HCT116 (cell line): ENCODE measurements around the gene GRM1. TPM values are rescaled to one million over a fixed set of nuclear protein-coding genes. Genes with fewer than 3 reads are reported as not detected.

ENCODE experiments used
- ATAC-seq: fragments of 200-7000 bp; cut with Tn5 transposase; 2 replicates; pipeline ENCODE4 v1.9.1; 2020; ENCODE audit warnings: mild to moderate bottlenecking, moderate library complexity
- BruUV-seq: library from RNA; stranded (reverse); fragments of 400-500 nt; replicated peaks from 2 replicates; lab custom pipeline; 2021; lab: Mats Ljungman, UMichigan
- CTCF ChIA-PET: fragments of 300-600 bp; sonication (Branson Sonifier 250); formaldehyde crosslinking; loops from one replicate; lab custom pipeline; 2021; ENCODE audit warnings: antibody characterized with exemption; lab: Charles Lee
- POLR2A ChIA-PET: fragments of 300-600, 350-600 bp; sonication (Branson Sonifier 250); formaldehyde crosslinking; loops from one replicate; lab custom pipeline; 2021; ENCODE audit warnings: antibody characterized with exemption; lab: Charles Lee
- RAD21 ChIA-PET, 2 experiments: fragments of 300-600 bp; sonication (Branson Sonifier 250); formaldehyde crosslinking; loops; one replicate each; lab custom pipeline; 2023; ENCODE audit warnings: low total read pairs in 2 of 2; ENCODE audit not compliant: uncharacterized antibody in 2 of 2, unreplicated experiment in 2 of 2, low non-redundant PET in 1 of 2; lab: Charles Lee
- DNase-seq: peaks from one replicate; pipeline ENCODE4 v3.0.0-alpha.2; 2010; ENCODE audit warnings: low read depth, low spot score
- H2AFZ ChIP-seq: fragments of 200-600 bp; shearing (Covaris generic), sonication (generic); 2 replicates; pipeline ENCODE4 v1.6.1; 2017; ENCODE audit warnings: low read depth, mixed run types, mixed read lengths, antibody characterized with exemption, low read length; ENCODE audit not compliant: poor library complexity, severe bottlenecking
- H3K27ac ChIP-seq: 2 replicates; pipeline ENCODE4 v1.5.1; 2012; ENCODE audit warnings: low read depth, low read length
- H3K27me3 ChIP-seq: fragments of 200-600 bp; sonication (generic); 2 replicates; pipeline ENCODE4 v1.6.1; 2016; ENCODE audit warnings: mixed run types, low read length, mixed read lengths; ENCODE audit not compliant: insufficient read depth
- H3K36me3 ChIP-seq, 2 experiments: fragments of 200-500 bp in 1 of 2; fragments of 200-600 bp in 1 of 2; sonication (Bioruptor generic) in 1 of 2; sonication (generic) in 1 of 2; 2 replicates each; pipeline versions ENCODE4 v1.5.1 to v1.6.1; 2014 to 2016; ENCODE audit warnings: low read length in 2 of 2, inconsistent platforms in 1 of 2, mixed read lengths in 1 of 2, mixed run types in 1 of 2; ENCODE audit not compliant: insufficient read depth in 2 of 2, control insufficient read depth in 1 of 2
- H3K4me1 ChIP-seq, 2 experiments: fragments of 200-600 bp in 1 of 2; sonication (generic) in 1 of 2; 2 replicates each; pipeline versions ENCODE4 v1.5.1 to v1.6.1; 2012 to 2017; ENCODE audit warnings: low read length in 2 of 2, inconsistent platforms in 1 of 2, mild to moderate bottlenecking in 1 of 2, mixed read lengths in 1 of 2, mixed run types in 1 of 2, moderate library complexity in 1 of 2; ENCODE audit not compliant: insufficient read depth in 2 of 2, control insufficient read depth in 1 of 2
- H3K4me2 ChIP-seq: fragments of 200-600 bp; sonication (generic); 2 replicates; pipeline ENCODE4 v1.6.1; 2017; ENCODE audit warnings: mixed run types, low read length, mixed read lengths
- H3K4me3 ChIP-seq, 2 experiments: fragments of 200-600 bp in 1 of 2; sonication (generic) in 1 of 2; replicated peaks in 1 of 2; 2 replicates each; pipeline ENCODE4 v1.5.1; 2011 to 2016; ENCODE audit warnings: low read length in 2 of 2, control low read depth in 1 of 2, low read depth in 1 of 2, mild to moderate bottlenecking in 1 of 2, mixed read lengths in 1 of 2, mixed run types in 1 of 2
- H3K79me2 ChIP-seq: fragments of 200-600 bp; sonication (generic); 2 replicates; pipeline ENCODE4 v1.6.1; 2017; ENCODE audit warnings: mild to moderate bottlenecking, mixed run types, low read length, moderate library complexity, mixed read lengths; ENCODE audit not compliant: insufficient read depth
- H3K9ac ChIP-seq: fragments of 200-600 bp; sonication (generic); 2 replicates; pipeline ENCODE4 v1.6.1; 2016; ENCODE audit warnings: low read length, mixed read lengths
- H3K9me2 ChIP-seq: fragments of 200-600 bp; sonication (generic), shearing (Covaris generic); 2 replicates; pipeline ENCODE4 v1.6.1; 2017; ENCODE audit warnings: mixed run types, mild to moderate bottlenecking, moderate library complexity; ENCODE audit not compliant: insufficient read depth
- H3K9me3 ChIP-seq, 2 experiments: fragments of 200-500 bp in 1 of 2; fragments of 200-600 bp in 1 of 2; sonication (Bioruptor generic) in 1 of 2; sonication (generic) in 1 of 2; 2 replicates each; pipeline ENCODE4 v1.6.1; 2014 to 2017; ENCODE audit warnings: low read length in 2 of 2, mixed read lengths in 2 of 2, inconsistent platforms in 1 of 2, low read depth in 1 of 2, mild to moderate bottlenecking in 1 of 2, mixed run types in 1 of 2, moderate library complexity in 1 of 2; ENCODE audit not compliant: control insufficient read depth in 1 of 2, insufficient read depth in 1 of 2
- H4K20me1 ChIP-seq: fragments of 200-600 bp; sonication (generic), shearing (Covaris generic); 2 replicates; pipeline ENCODE4 v1.6.1; 2017; ENCODE audit warnings: mixed run types, mild to moderate bottlenecking, moderate library complexity; ENCODE audit not compliant: insufficient read depth
- CEBPB ChIP-seq: IDR thresholded peaks from 2 replicates; pipeline ENCODE4 v1.6.1; 2012; ENCODE audit warnings: low read depth
- ELF1 ChIP-seq: IDR thresholded peaks from 2 replicates; pipeline ENCODE4 v1.6.1; 2012; ENCODE audit warnings: low read depth, borderline replicate concordance
- EZH2 ChIP-seq: fragments of 200-600 bp; sonication (generic); IDR thresholded peaks from 2 replicates; pipeline ENCODE4 v1.6.1; 2017; ENCODE audit warnings: antibody characterized with exemption, mixed run types
- EZH2phosphoT487 ChIP-seq: fragments of 200-600 bp; IDR thresholded peaks from 2 replicates; pipeline ENCODE4 v1.6.1; 2018; ENCODE audit warnings: antibody characterized with exemption, borderline replicate concordance
- POLR2A ChIP-seq: IDR thresholded peaks from 2 replicates; pipeline ENCODE4 v1.7.0; 2011; ENCODE audit warnings: borderline replicate concordance; ENCODE audit not compliant: insufficient read depth, insufficient read length; ENCODE audit errors: extremely low read depth
- POLR2AphosphoS5 ChIP-seq: IDR thresholded peaks from 2 replicates; pipeline ENCODE4 v1.6.1; 2011; ENCODE audit warnings: mild to moderate bottlenecking, low read depth, low read length, moderate library complexity
- SIN3A ChIP-seq: IDR thresholded peaks from 2 replicates; pipeline ENCODE4 v1.6.1; 2012; ENCODE audit warnings: low read depth
- SP1 ChIP-seq: IDR thresholded peaks from 2 replicates; pipeline ENCODE4 v1.6.1; 2012; ENCODE audit warnings: low read depth
- YY1 ChIP-seq: IDR thresholded peaks from 2 replicates; pipeline ENCODE4 v1.6.1; 2011; ENCODE audit warnings: low read length, low read depth, moderate library complexity, mild to moderate bottlenecking; ENCODE audit not compliant: insufficient replicate concordance; ENCODE audit errors: extremely low read depth
- ZBTB33 ChIP-seq: IDR thresholded peaks from 2 replicates; pipeline ENCODE4 v1.6.1; 2011; ENCODE audit warnings: mild to moderate bottlenecking, low read length, moderate library complexity; ENCODE audit not compliant: insufficient replicate concordance; ENCODE audit errors: extremely low read depth
- intact Hi-C: fragments of 100-400 bp; cut with micrococcal nuclease; formaldehyde crosslinking; loops from 2 replicates; pipeline ENCODE4 v1.10.0; 2022
- total RNA-seq: library from RNA; stranded (reverse); gene quantifications from one replicate; pipeline ENCODE4 v1.2.1, GENCODE V29; 2021; ENCODE audit not compliant: unreplicated experiment
- TF ChIP-seq, protein P1 (sequence below), 3 experiments: fragments of 200-600 bp in 1 of 3; sonication (generic) in 1 of 3; IDR thresholded peaks in 2 of 3; conservative IDR thresholded peaks in 1 of 3; 2 replicates each; pipeline ENCODE4 v1.5.1; 2012 to 2017; ENCODE audit warnings: low read depth in 2 of 3, low read length in 2 of 3, antibody characterized with exemption in 1 of 3, borderline replicate concordance in 1 of 3, control low read depth in 1 of 3, mild to moderate bottlenecking in 1 of 3, mixed read lengths in 1 of 3, mixed run types in 1 of 3, moderate library complexity in 1 of 3; ENCODE audit not compliant: insufficient read depth in 1 of 3
- TF ChIP-seq, protein P2 (sequence below): IDR thresholded peaks from 2 replicates; pipeline ENCODE4 v1.6.1; 2012; ENCODE audit warnings: low read depth

GRM1 gene
- total RNA-seq, 1 experiment from 2014 or later: not detected

- TF ChIP-seq, protein P1, sequence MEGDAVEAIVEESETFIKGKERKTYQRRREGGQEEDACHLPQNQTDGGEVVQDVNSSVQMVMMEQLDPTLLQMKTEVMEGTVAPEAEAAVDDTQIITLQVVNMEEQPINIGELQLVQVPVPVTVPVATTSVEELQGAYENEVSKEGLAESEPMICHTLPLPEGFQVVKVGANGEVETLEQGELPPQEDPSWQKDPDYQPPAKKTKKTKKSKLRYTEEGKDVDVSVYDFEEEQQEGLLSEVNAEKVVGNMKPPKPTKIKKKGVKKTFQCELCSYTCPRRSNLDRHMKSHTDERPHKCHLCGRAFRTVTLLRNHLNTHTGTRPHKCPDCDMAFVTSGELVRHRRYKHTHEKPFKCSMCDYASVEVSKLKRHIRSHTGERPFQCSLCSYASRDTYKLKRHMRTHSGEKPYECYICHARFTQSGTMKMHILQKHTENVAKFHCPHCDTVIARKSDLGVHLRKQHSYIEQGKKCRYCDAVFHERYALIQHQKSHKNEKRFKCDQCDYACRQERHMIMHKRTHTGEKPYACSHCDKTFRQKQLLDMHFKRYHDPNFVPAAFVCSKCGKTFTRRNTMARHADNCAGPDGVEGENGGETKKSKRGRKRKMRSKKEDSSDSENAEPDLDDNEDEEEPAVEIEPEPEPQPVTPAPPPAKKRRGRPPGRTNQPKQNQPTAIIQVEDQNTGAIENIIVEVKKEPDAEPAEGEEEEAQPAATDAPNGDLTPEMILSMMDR (IDR thresholded peaks at IDR 0.05 in 2 of 3, conservative IDR thresholded peaks at IDR 0.05 in 1 of 3; ENCODE audit: borderline replicate concordance in 1 of 3, insufficient read depth in 1 of 3, low read depth in 2 of 3, low read length in 2 of 3): no peak
- no peak for TF ChIP-seq POLR2AphosphoS5
Measured at GRCh38 chr6:146339716-146340115, 310.9 kb downstream of the GRM1 start (continued).

- Histone ChIP-seq H3K9me2 (no peaks in the 10 kb centered on the region), H3K27me3 (no peaks in the 10 kb centered on the region), H3K9me3 (no peaks in the 10 kb centered on the region), H3K27ac (no peak overlapping the region), H3K4me2 (no peak overlapping the region), H4K20me1 (no peaks in the 10 kb centered on the region), H3K9ac (no peak overlapping the region), H3K36me3 (no peaks in the 10 kb centered on the region), H3K4me3 (no peak overlapping the region), H3K79me2 (no peaks in the 10 kb centered on the region), H2AFZ (no peak overlapping the region), H3K4me1 (no peaks in the 10 kb centered on the region)
- intact Hi-C loops: no loop called here
- ChIA-PET CTCF (no interaction called here), POLR2A (no interaction called here), RAD21 (no interaction called here)
- ATAC-seq: no peak
- no TSS peak for BruUV-seq
- no peak for DNase-seq
- TF ChIP-seq SP1 (no peak), CEBPB (no peak), SIN3A (no peak), ELF1 (no peak), ZBTB33 (no peak), POLR2A (no peak), EZH2phosphoT487 (no peak), YY1 (no peak), EZH2 (no peak)
- TF ChIP-seq, protein P1 (IDR thresholded peaks at IDR 0.05 in 2 of 3, conservative IDR thresholded peaks at IDR 0.05 in 1 of 3; ENCODE audit: borderline replicate concordance in 1 of 3, insufficient read depth in 1 of 3, low read depth in 2 of 3, low read length in 2 of 3): no peak
- TF ChIP-seq, protein P2, sequence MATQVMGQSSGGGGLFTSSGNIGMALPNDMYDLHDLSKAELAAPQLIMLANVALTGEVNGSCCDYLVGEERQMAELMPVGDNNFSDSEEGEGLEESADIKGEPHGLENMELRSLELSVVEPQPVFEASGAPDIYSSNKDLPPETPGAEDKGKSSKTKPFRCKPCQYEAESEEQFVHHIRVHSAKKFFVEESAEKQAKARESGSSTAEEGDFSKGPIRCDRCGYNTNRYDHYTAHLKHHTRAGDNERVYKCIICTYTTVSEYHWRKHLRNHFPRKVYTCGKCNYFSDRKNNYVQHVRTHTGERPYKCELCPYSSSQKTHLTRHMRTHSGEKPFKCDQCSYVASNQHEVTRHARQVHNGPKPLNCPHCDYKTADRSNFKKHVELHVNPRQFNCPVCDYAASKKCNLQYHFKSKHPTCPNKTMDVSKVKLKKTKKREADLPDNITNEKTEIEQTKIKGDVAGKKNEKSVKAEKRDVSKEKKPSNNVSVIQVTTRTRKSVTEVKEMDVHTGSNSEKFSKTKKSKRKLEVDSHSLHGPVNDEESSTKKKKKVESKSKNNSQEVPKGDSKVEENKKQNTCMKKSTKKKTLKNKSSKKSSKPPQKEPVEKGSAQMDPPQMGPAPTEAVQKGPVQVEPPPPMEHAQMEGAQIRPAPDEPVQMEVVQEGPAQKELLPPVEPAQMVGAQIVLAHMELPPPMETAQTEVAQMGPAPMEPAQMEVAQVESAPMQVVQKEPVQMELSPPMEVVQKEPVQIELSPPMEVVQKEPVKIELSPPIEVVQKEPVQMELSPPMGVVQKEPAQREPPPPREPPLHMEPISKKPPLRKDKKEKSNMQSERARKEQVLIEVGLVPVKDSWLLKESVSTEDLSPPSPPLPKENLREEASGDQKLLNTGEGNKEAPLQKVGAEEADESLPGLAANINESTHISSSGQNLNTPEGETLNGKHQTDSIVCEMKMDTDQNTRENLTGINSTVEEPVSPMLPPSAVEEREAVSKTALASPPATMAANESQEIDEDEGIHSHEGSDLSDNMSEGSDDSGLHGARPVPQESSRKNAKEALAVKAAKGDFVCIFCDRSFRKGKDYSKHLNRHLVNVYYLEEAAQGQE: no peak
Measured at GRCh38 chr6:146341493-146342230, 312.8 kb downstream of the GRM1 start.
